ENCODE results near the gene ZNF862. TPM values are rescaled to one million over a fixed set of nuclear protein-coding genes. Genes with fewer than 3 reads are reported as not detected.
A peak's percentile ranks its signal among the peaks of the same experiment; 100 is the strongest.

The ZNF862 gene
- total and polyA plus RNA-seq, 10 of the 15 experiments (the other 5 are each of a cell fraction or from before 2014, with no cell fraction given): 0.49 to 7.7 (median 3.5) TPM

DNA sequence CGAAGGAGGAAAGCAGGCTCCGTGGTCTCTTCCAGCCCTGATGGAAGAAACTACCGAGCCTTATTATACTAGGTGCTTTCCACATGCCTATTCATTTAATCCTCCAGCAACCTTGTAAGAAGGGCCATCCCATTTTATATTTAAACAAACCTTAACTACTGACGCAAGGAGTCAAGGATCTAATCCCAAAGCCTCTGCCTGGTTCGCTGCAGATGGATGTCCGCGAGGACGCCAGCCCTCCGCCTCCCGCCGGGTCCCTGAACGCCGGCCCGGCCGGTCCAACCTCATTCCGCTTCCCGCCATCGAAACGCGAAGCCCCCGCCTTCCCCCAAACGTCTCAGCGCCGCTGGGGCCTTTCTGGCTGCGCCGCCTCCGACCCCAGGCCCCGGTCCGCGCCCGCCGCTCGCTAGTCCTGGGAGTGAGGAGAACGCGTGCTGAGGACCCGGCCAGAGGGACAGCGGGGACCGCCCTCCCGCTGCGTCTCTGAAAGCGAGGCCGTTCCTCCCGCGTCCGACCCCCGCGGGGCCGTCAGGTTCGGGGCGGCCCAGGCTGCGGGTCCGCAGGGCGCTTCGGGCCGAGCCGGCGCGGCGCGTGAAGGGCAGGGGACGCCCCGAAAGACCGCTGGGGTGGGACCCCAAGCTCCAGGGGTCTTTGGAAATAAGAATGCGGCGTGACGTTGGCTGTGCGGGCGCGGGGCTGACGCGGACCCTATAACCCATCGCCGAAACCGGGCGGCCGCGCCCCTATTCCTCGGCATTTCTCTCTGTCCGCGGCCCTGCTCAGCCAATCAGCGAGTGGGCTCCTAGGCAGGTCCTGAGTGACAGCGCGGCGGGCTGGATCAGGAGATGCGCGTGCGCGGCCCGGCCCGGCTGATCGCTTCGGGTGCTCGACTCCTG is 35.1 kb downstream of the ZNF862 start, which contains the start of gene ATP6V0E2 (continued):
- TF ChIP-seq ELK1 (IDR thresholded peaks at IDR 0.05; ENCODE audit: low read depth, low read length): no peak
- TF ChIP-seq ATF2 (IDR thresholded peaks at IDR 0.05; ENCODE audit: low read length): no peak
- 0 out of 2 replicates have a peak, but pooled peaks have one; percentile 11 for TF ChIP-seq CHD2 (IDR thresholded peaks at IDR 0.05; ENCODE audit: borderline replicate concordance, low read depth, low read length)

GRCh38 chr7:149873970-149874643 is 35.9 kb downstream of the ZNF862 start:
- peak overlapping the region; percentile 96 for H2AFZ ChIP-seq (ENCODE audit: control insufficient read depth, low read depth, low read length)
- H3K9ac ChIP-seq (ENCODE audit: control insufficient read depth, insufficient read depth, low read length): peak overlapping the region; percentile 71
- ATAC-seq: peak; percentile 47
- H3K79me2 ChIP-seq (ENCODE audit: control insufficient read depth, insufficient read depth, low read length): peaks cover 7% of the 10 kb centered on the region
- H3K9me3 ChIP-seq (replicated peaks; ENCODE audit: control insufficient read depth, insufficient read depth, low read length): no peaks in the 10 kb centered on the region
- in situ Hi-C loops (cut with MboI) (no loop called here), intact Hi-C loops (cut with micrococcal nuclease; ENCODE audit: unreplicated experiment) (no loop called here)
- H3K4me2 ChIP-seq (ENCODE audit: control insufficient read depth, insufficient read depth): peak overlapping the region; percentile 91
- no peak for FAIRE-seq
- peak overlapping the region; percentile 29 for H3K27ac ChIP-seq (ENCODE audit: control insufficient read depth, insufficient read depth)
- BruUV-seq (replicated peaks): no TSS peak
- ChIA-PET RAD21 (ENCODE audit: unreplicated experiment) (no interaction called here), CTCF (interaction anchor here (0.9 kb wide), 1 partner anchor 9 kb away, joined by 3 read pairs; no protein-coding TSS in a partner anchor), SMC1A (ENCODE audit: uncharacterized antibody, unreplicated experiment) (no interaction called here), POLR2A (no interaction called here)
- no peaks in the 10 kb centered on the region for H4K20me1 ChIP-seq (ENCODE audit: control insufficient read depth, insufficient read depth)
- DNase-seq (ENCODE audit: low read depth, low spot score): no peak
- H3K36me3 ChIP-seq (ENCODE audit: control insufficient read depth in 2 of 2, insufficient read depth in 2 of 2, low read length in 1 of 2): no peaks in the 10 kb centered on the region; a peak in 1 of 4 replicates
- WGBS (ENCODE audit: insufficient coverage, insufficient replicate concordance, low lambda C conversion rate, missing lambda C conversion rate): 5% methylated on average over 35 of the region's 46 CpGs
- peak overlapping the region; percentile 76 for H3K4me3 ChIP-seq
- peaks cover 44% of the 10 kb centered on the region for H3K4me1 ChIP-seq (ENCODE audit: control insufficient read depth, insufficient read depth, low read length)
- H3K27me3 ChIP-seq (replicated peaks in 1 of 2; ENCODE audit: control insufficient read depth in 2 of 2, insufficient read depth in 2 of 2, low read length in 1 of 2): no peaks in the 10 kb centered on the region
- no peak for TF ChIP-seq RB1 (IDR thresholded peaks at IDR 0.05; ENCODE audit: borderline replicate concordance)
- TF ChIP-seq TCF3 (IDR thresholded peaks at IDR 0.05; ENCODE audit: borderline replicate concordance, insufficient read depth, low read depth, low read length): peak; percentile 63; the same call in 1 of the 2 replicates
- TF ChIP-seq, protein P1, sequence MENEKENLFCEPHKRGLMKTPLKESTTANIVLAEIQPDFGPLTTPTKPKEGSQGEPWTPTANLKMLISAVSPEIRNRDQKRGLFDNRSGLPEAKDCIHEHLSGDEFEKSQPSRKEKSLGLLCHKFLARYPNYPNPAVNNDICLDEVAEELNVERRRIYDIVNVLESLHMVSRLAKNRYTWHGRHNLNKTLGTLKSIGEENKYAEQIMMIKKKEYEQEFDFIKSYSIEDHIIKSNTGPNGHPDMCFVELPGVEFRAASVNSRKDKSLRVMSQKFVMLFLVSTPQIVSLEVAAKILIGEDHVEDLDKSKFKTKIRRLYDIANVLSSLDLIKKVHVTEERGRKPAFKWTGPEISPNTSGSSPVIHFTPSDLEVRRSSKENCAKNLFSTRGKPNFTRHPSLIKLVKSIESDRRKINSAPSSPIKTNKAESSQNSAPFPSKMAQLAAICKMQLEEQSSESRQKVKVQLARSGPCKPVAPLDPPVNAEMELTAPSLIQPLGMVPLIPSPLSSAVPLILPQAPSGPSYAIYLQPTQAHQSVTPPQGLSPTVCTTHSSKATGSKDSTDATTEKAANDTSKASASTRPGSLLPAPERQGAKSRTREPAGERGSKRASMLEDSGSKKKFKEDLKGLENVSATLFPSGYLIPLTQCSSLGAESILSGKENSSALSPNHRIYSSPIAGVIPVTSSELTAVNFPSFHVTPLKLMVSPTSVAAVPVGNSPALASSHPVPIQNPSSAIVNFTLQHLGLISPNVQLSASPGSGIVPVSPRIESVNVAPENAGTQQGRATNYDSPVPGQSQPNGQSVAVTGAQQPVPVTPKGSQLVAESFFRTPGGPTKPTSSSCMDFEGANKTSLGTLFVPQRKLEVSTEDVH (IDR thresholded peaks at IDR 0.05; ENCODE audit: low read depth, partially characterized antibody): no peak
- peak in 1 of 2 experiments; percentile 46; a peak in 2 of 4 replicates for TF ChIP-seq BHLHE40 (IDR thresholded peaks at IDR 0.05; ENCODE audit: borderline replicate concordance in 1 of 2, low read depth in 2 of 2, low read length in 1 of 2)
- TF ChIP-seq ZSCAN29 (IDR thresholded peaks at IDR 0.05): no peak
- TF ChIP-seq, protein P2, sequence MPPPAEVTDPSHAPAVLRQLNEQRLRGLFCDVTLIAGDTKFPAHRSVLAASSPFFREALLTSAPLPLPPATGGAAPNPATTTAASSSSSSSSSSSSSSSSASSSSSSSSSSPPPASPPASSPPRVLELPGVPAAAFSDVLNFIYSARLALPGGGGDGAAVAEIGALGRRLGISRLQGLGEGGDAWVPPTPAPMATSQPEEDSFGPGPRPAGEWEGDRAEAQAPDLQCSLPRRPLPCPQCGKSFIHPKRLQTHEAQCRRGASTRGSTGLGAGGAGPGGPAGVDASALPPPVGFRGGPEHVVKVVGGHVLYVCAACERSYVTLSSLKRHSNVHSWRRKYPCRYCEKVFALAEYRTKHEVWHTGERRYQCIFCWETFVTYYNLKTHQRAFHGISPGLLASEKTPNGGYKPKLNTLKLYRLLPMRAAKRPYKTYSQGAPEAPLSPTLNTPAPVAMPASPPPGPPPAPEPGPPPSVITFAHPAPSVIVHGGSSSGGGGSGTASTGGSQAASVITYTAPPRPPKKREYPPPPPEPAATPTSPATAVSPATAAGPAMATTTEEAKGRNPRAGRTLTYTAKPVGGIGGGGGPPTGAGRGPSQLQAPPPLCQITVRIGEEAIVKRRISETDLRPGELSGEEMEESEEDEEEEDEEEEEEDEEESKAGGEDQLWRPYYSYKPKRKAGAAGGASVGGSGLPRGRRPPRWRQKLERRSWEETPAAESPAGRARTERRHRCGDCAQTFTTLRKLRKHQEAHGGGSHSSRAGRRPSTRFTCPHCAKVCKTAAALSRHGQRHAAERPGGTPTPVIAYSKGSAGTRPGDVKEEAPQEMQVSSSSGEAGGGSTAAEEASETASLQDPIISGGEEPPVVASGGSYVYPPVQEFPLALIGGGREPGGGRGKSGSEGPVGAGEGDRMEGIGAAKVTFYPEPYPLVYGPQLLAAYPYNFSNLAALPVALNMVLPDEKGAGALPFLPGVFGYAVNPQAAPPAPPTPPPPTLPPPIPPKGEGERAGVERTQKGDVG (CRISPR knock-in tag; IDR thresholded peaks at IDR 0.05): no peak
- no peak for TF ChIP-seq PML (IDR thresholded peaks at IDR 0.05; ENCODE audit: low read length)

Measured in GM12878 (cell line).